Measurements from ENCODE around the gene UBE2D1.

- TF ChIP-seq CTCF (IDR thresholded peaks at IDR 0.05) (no peak), POLR2A (IDR thresholded peaks at IDR 0.05) (no peak)
Observed at GRCh38 chr10:58311026-58311425, 23.8 kb upstream of the UBE2D1 start.

All from right lobe of liver (tissue), 4 donors.